ENCODE results near the gene TNNI2.

Gene TNNI2

DNA sequence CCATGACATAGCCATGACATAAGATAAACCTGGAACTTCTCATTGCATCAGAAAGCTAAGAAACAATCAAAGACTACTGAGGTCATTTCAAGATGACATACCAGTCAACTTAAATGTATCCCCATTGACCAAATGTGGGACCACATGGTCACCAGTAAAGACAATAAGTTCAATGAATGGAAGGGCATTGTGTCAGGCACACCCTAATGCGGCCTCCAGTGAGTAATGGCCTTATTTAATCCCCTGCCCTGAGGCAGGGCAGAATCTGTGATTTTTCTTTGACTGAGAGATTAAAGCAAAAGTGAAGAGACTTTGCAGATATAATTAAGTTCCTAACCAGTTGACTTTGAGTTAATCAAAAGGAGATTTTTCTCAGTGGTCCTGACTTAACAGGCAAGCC lies 21.3 kb upstream of the TNNI2 start:
- no peak for TF ChIP-seq CEBPB (IDR thresholded peaks at IDR 0.05)
- no peak for TF ChIP-seq TCF12 (IDR thresholded peaks at IDR 0.05; ENCODE audit: low read depth)
- TF ChIP-seq, protein P1, sequence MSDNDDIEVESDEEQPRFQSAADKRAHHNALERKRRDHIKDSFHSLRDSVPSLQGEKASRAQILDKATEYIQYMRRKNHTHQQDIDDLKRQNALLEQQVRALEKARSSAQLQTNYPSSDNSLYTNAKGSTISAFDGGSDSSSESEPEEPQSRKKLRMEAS (IDR thresholded peaks at IDR 0.05), result no peak

DNA sequence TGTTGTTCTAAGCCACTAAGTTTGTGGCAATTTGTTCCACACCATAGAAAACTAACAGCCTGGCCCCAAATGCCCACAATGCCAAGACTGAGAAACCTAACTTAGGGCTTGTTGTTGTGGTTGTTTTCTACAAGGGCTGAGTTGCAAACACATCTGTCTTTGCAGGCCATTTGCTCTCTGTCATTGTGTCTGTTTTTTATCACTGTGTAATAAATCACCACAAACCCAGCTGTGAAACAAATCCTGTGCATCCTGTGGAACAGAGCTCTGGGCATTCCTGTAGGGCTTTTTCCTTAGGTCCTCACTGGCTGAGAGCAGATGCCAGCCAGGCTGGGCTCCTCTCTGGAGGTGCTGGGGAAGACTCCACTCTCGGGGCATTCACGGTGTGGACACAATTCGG lies 19.7 kb upstream of the TNNI2 start:
- TF ChIP-seq TAF1 (IDR thresholded peaks at IDR 0.05; ENCODE audit: low read depth), result no peak
- TF ChIP-seq, protein P1 (IDR thresholded peaks at IDR 0.05), result no peak
- TF ChIP-seq USF1 (IDR thresholded peaks at IDR 0.05), result no peak
- no peak for TF ChIP-seq TCF12 (IDR thresholded peaks at IDR 0.05; ENCODE audit: low read depth)
- TF ChIP-seq, protein P2, sequence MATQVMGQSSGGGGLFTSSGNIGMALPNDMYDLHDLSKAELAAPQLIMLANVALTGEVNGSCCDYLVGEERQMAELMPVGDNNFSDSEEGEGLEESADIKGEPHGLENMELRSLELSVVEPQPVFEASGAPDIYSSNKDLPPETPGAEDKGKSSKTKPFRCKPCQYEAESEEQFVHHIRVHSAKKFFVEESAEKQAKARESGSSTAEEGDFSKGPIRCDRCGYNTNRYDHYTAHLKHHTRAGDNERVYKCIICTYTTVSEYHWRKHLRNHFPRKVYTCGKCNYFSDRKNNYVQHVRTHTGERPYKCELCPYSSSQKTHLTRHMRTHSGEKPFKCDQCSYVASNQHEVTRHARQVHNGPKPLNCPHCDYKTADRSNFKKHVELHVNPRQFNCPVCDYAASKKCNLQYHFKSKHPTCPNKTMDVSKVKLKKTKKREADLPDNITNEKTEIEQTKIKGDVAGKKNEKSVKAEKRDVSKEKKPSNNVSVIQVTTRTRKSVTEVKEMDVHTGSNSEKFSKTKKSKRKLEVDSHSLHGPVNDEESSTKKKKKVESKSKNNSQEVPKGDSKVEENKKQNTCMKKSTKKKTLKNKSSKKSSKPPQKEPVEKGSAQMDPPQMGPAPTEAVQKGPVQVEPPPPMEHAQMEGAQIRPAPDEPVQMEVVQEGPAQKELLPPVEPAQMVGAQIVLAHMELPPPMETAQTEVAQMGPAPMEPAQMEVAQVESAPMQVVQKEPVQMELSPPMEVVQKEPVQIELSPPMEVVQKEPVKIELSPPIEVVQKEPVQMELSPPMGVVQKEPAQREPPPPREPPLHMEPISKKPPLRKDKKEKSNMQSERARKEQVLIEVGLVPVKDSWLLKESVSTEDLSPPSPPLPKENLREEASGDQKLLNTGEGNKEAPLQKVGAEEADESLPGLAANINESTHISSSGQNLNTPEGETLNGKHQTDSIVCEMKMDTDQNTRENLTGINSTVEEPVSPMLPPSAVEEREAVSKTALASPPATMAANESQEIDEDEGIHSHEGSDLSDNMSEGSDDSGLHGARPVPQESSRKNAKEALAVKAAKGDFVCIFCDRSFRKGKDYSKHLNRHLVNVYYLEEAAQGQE (IDR thresholded peaks at IDR 0.05; ENCODE audit: low read depth), result no peak
- TF ChIP-seq FOXM1 (IDR thresholded peaks at IDR 0.05; ENCODE audit: borderline replicate concordance, low read depth), result no peak
- no peak for TF ChIP-seq EP300 (IDR thresholded peaks at IDR 0.05; ENCODE audit: borderline replicate concordance)
- TF ChIP-seq RAD21 (IDR thresholded peaks at IDR 0.05; ENCODE audit: low read depth), result no peak
- no peak for TF ChIP-seq YY1 (IDR thresholded peaks at IDR 0.05; ENCODE audit: low read depth)
- TF ChIP-seq CEBPB (IDR thresholded peaks at IDR 0.05), result no peak
- TF ChIP-seq ZBTB7A (IDR thresholded peaks at IDR 0.05; ENCODE audit: low read depth), result no peak

- TF ChIP-seq FOXM1 (IDR thresholded peaks at IDR 0.05; ENCODE audit: borderline replicate concordance, low read depth) (no peak), TEAD4 (IDR thresholded peaks at IDR 0.05) (no peak), EGR1 (IDR thresholded peaks at IDR 0.05) (no peak), YY1 (IDR thresholded peaks at IDR 0.05; ENCODE audit: low read depth) (no peak), USF1 (IDR thresholded peaks at IDR 0.05) (no peak), TCF12 (IDR thresholded peaks at IDR 0.05; ENCODE audit: low read depth) (no peak), EP300 (IDR thresholded peaks at IDR 0.05; ENCODE audit: borderline replicate concordance) (no peak), CREB1 (IDR thresholded peaks at IDR 0.05; ENCODE audit: low read depth) (no peak), ZBTB7A (IDR thresholded peaks at IDR 0.05; ENCODE audit: low read depth) (no peak), TAF1 (IDR thresholded peaks at IDR 0.05; ENCODE audit: low read depth) (no peak), NFIC (IDR thresholded peaks at IDR 0.05) (no peak), CEBPB (IDR thresholded peaks at IDR 0.05) (no peak), RAD21 (IDR thresholded peaks at IDR 0.05; ENCODE audit: low read depth) (no peak)
- TF ChIP-seq, protein P1 (IDR thresholded peaks at IDR 0.05), result no peak
- TF ChIP-seq, protein P2 (IDR thresholded peaks at IDR 0.05; ENCODE audit: low read depth), result no peak
Measured at GRCh38 chr11:1820463-1821325, 18.1 kb upstream of the TNNI2 start.

- no peak for TF ChIP-seq NFIC (IDR thresholded peaks at IDR 0.05)
- TF ChIP-seq TCF12 (IDR thresholded peaks at IDR 0.05; ENCODE audit: low read depth), result no peak
- no peak for TF ChIP-seq YY1 (IDR thresholded peaks at IDR 0.05; ENCODE audit: low read depth)
- no peak for TF ChIP-seq EP300 (IDR thresholded peaks at IDR 0.05; ENCODE audit: borderline replicate concordance)
- TF ChIP-seq TAF1 (IDR thresholded peaks at IDR 0.05; ENCODE audit: low read depth), result no peak
- no peak for TF ChIP-seq RAD21 (IDR thresholded peaks at IDR 0.05; ENCODE audit: low read depth)
- TF ChIP-seq CREB1 (IDR thresholded peaks at IDR 0.05; ENCODE audit: low read depth), result no peak
- TF ChIP-seq FOXM1 (IDR thresholded peaks at IDR 0.05; ENCODE audit: borderline replicate concordance, low read depth), result no peak
- no peak for TF ChIP-seq USF1 (IDR thresholded peaks at IDR 0.05)
- TF ChIP-seq CEBPB (IDR thresholded peaks at IDR 0.05), result no peak
- TF ChIP-seq, protein P2 (IDR thresholded peaks at IDR 0.05; ENCODE audit: low read depth), result no peak
- TF ChIP-seq EGR1 (IDR thresholded peaks at IDR 0.05), result no peak
- TF ChIP-seq, protein P1 (IDR thresholded peaks at IDR 0.05), result no peak
- TF ChIP-seq TEAD4 (IDR thresholded peaks at IDR 0.05), result no peak
- no peak for TF ChIP-seq ZBTB7A (IDR thresholded peaks at IDR 0.05; ENCODE audit: low read depth)
Measured at GRCh38 chr11:1821562-1821961, 17.2 kb upstream of the TNNI2 start.
